GM12878 (cell line): ENCODE measurements around the gene LY9. TPM values are rescaled to one million over a fixed set of nuclear protein-coding genes. Genes with fewer than 3 reads are reported as not detected.

Source experiments
- ATAC-seq: fragments of 200-7000 bp; cut with Tn5 transposase; 3 replicates; pipeline ENCODE4 v1.9.1; 2020; ENCODE audit warnings: mild to moderate bottlenecking, moderate library complexity
- BruUV-seq: library from RNA; stranded (reverse); fragments of 400-500 nt; replicated peaks from 2 replicates; lab custom pipeline; 2021; lab: Mats Ljungman, UMichigan
- CTCF ChIA-PET: fragments of 300-600 bp; sonication (Branson Sonifier 250); formaldehyde crosslinking; extraction: SDS; loops from one replicate; lab custom pipeline; 2021; ENCODE audit warnings: inconsistent platforms; lab: Yijun Ruan, JAX
- POLR2A ChIA-PET: fragments of 350-600 bp; formaldehyde crosslinking; extraction: SDS; loops from one replicate; lab custom pipeline; 2021; ENCODE audit warnings: inconsistent platforms; lab: Charles Lee
- RAD21 ChIA-PET: fragments of 300-600 bp; sonication (Branson Sonifier 250); formaldehyde crosslinking; loops from one replicate; lab custom pipeline; 2023; ENCODE audit warnings: antibody characterized with exemption; ENCODE audit not compliant: unreplicated experiment; lab: Charles Lee
- SMC1A ChIA-PET: fragments of 300-600 bp; sonication (Branson Sonifier 250); formaldehyde crosslinking; loops from one replicate; lab custom pipeline; 2023; ENCODE audit not compliant: unreplicated experiment, uncharacterized antibody; lab: Charles Lee
- DNase-seq: peaks from one replicate; pipeline ENCODE4 v3.0.0-alpha.2; 2011; ENCODE audit warnings: low read depth, low spot score
- FAIRE-seq: peaks from 3 replicates; lab custom pipeline; 2011; peaks lifted over from hg19 to GRCh38; lab: Jason Lieb, UNC
- H2AFZ ChIP-seq: 2 replicates; pipeline ENCODE4 v1.6.0; 2011; ENCODE audit warnings: low read depth, low read length, control low read depth; ENCODE audit not compliant: control insufficient read depth
- H3K27ac ChIP-seq: 2 replicates; pipeline ENCODE4 v1.5.1; 2011; ENCODE audit warnings: control low read depth; ENCODE audit not compliant: control insufficient read depth, insufficient read depth
- H3K27me3 ChIP-seq, 2 experiments: replicated peaks in 1 of 2; 2 replicates each; pipeline versions ENCODE4 v1.6.0 to v1.6.1; 2011; ENCODE audit warnings: low read length in 1 of 2; ENCODE audit not compliant: control insufficient read depth in 2 of 2, insufficient read depth in 2 of 2
- H3K36me3 ChIP-seq, 2 experiments: 2 replicates each; pipeline ENCODE4 v1.5.1; 2011; ENCODE audit warnings: low read length in 1 of 2; ENCODE audit not compliant: control insufficient read depth in 2 of 2, insufficient read depth in 2 of 2
- H3K4me1 ChIP-seq: 2 replicates; pipeline ENCODE4 v1.6.1; 2011; ENCODE audit warnings: mild to moderate bottlenecking, low read length, moderate library complexity, mixed read lengths; ENCODE audit not compliant: control insufficient read depth, insufficient read depth
- H3K4me2 ChIP-seq: 2 replicates; pipeline ENCODE4 v1.6.0; 2011; ENCODE audit warnings: control low read depth; ENCODE audit not compliant: control insufficient read depth, insufficient read depth
- H3K4me3 ChIP-seq: fragments of 200-600 bp; sonication (generic); 2 replicates; pipeline ENCODE4 v1.5.1; 2016
- H3K79me2 ChIP-seq: 2 replicates; pipeline ENCODE4 v1.6.0; 2011; ENCODE audit warnings: low read length; ENCODE audit not compliant: control insufficient read depth, insufficient read depth
- H3K9ac ChIP-seq: 2 replicates; pipeline ENCODE4 v1.8.0; 2011; ENCODE audit warnings: low read length, control low read depth, mixed read lengths; ENCODE audit not compliant: control insufficient read depth, insufficient read depth
- H3K9me3 ChIP-seq: replicated peaks from 3 replicates; pipeline ENCODE4 v1.5.1; 2011; ENCODE audit warnings: mild to moderate bottlenecking, low read length; ENCODE audit not compliant: control insufficient read depth, insufficient read depth
- H4K20me1 ChIP-seq: 2 replicates; pipeline ENCODE4 v1.6.0; 2011; ENCODE audit not compliant: control insufficient read depth, insufficient read depth
- ATF7 ChIP-seq: fragments of 450-650 bp; IDR thresholded peaks from 2 replicates; pipeline ENCODE4 v1.6.1; 2016; ENCODE audit warnings: low read depth, mild to moderate bottlenecking
- EED ChIP-seq: sonication (generic); IDR thresholded peaks from 2 replicates; pipeline ENCODE4 v1.6.1; 2016; ENCODE audit warnings: antibody characterized with exemption, low read depth
- IKZF2 ChIP-seq, 2 experiments: fragments of 450-650 bp; IDR thresholded peaks; 2 replicates each; pipeline ENCODE4 v1.6.1; 2017; ENCODE audit warnings: mild to moderate bottlenecking in 2 of 2, moderate library complexity in 2 of 2
- LARP7 ChIP-seq: fragments of 450-650 bp; IDR thresholded peaks from 2 replicates; pipeline ENCODE4 v1.6.1; 2017; ENCODE audit warnings: mild to moderate bottlenecking
- MEF2A ChIP-seq: IDR thresholded peaks from 2 replicates; pipeline ENCODE4 v1.6.1; 2011; ENCODE audit warnings: low read depth, mild to moderate bottlenecking, low read length, moderate library complexity; ENCODE audit not compliant: insufficient read depth
- MEF2B ChIP-seq: fragments of 450-650 bp; IDR thresholded peaks from 2 replicates; pipeline ENCODE4 v1.6.1; 2018; ENCODE audit warnings: mild to moderate bottlenecking, moderate library complexity; ENCODE audit not compliant: partially characterized antibody, poor library complexity, severe bottlenecking
- NBN ChIP-seq: fragments of 450-650 bp; IDR thresholded peaks from 2 replicates; pipeline ENCODE4 v1.6.1; 2016
- NFXL1 ChIP-seq: fragments of 450-650 bp; IDR thresholded peaks from 2 replicates; pipeline ENCODE4 v1.6.1; 2017; ENCODE audit warnings: antibody characterized with exemption, mild to moderate bottlenecking, borderline replicate concordance
- WGBS: methylation state at CpG from one replicate; pipeline ENCODE4 v1.1.6; 2016; ENCODE audit warnings: low lambda C conversion rate; ENCODE audit not compliant: insufficient replicate concordance, insufficient coverage; ENCODE audit errors: missing lambda C conversion rate; 5-methylcytosine and 5-hydroxymethylcytosine counted together
- in situ Hi-C: fragments of 300-500 bp; cut with MboI; formaldehyde crosslinking; loops from 9 replicates; pipeline ENCODE4 v1.14.3; 2018; ENCODE audit warnings: mixed read lengths
- intact Hi-C: fragments of 100-400 bp; cut with micrococcal nuclease; formaldehyde crosslinking; loops from one replicate; pipeline ENCODE4 v1.14.2; 2022; ENCODE audit not compliant: unreplicated experiment
- polyA plus RNA-seq, 11 experiments: library from polyadenylated mRNA; depleted of rRNA in 4 of 11; unstranded in 6 of 11; stranded (reverse) in 5 of 11; fragments of >200 nt; fragmentation: Nextera tagmentation in 4 of 11; fragmentation: Illumina TruSeq in 1 of 11; extraction: Ambion mirVana in 4 of 11; extraction: Trizol in 1 of 11; gene quantifications; 1 replicate in 1 of 11; 2 replicates in 10 of 11; pipeline versions ENCODE4 v1.2.1 to v1.2.3, GENCODE V29; 2011 to 2016; ENCODE audit warnings: inconsistent platforms in 2 of 11, missing spikeins in 2 of 11, low read depth in 1 of 11
- total RNA-seq, 4 experiments: library from RNA; depleted of rRNA in 3 of 4; stranded (reverse); fragments of >200 nt in 3 of 4; fragmentation: Illumina TruSeq in 1 of 4; extraction: Trizol in 1 of 4; gene quantifications; 2 replicates each; pipeline versions ENCODE4 v1.2.1 to v1.2.3, GENCODE V29; 2013 to 2021

The LY9 gene
- total and polyA plus RNA-seq, 10 of the 15 experiments (the other 5 are each of a cell fraction or from before 2014, with no cell fraction given), result 2.7 to 12.5 (median 9.0) TPM

- Histone ChIP-seq H3K36me3 (no peaks in the 10 kb centered on the region), H3K4me1 (peaks cover 15% of the 10 kb centered on the region), H3K9me3 (no peaks in the 10 kb centered on the region), H3K9ac (no peak overlapping the region), H3K4me3 (no peak overlapping the region), H3K4me2 (no peak overlapping the region), H3K79me2 (no peaks in the 10 kb centered on the region), H4K20me1 (no peaks in the 10 kb centered on the region), H3K27me3 (no peaks in the 10 kb centered on the region), H2AFZ (no peak overlapping the region), H3K27ac (no peak overlapping the region)
- POLR2A ChIA-PET, result interaction anchor here (0.6 to 3.8 kb wide), 7 partner anchors 9 to 130 kb away, joined by 3 to 13 read pairs (median 4); no protein-coding TSS in a partner anchor
- SMC1A ChIA-PET, result interaction anchor here (0.8 to 6.7 kb wide), 13 partner anchors 8 to 192 kb away, joined by 3 to 41 read pairs (median 10); partner anchors contain the start of gene ITLN2
- RAD21 ChIA-PET, result interaction anchor here (0.7 to 4.6 kb wide), 9 partner anchors 8 to 199 kb away, joined by 3 to 24 read pairs (median 11); no protein-coding TSS in a partner anchor
- ATAC-seq (no peak), DNase-seq (no peak), FAIRE-seq (no peak)
- TF ChIP-seq NBN (no peak), ATF7 (no peak), MEF2B (peak; percentile 78), NFXL1 (no peak), LARP7 (no peak), IKZF2 (IDR thresholded peaks at IDR 0.05) (0 out of 4 replicates have a peak, but pooled peaks have one; percentile 1 to 2), MEF2A (no peak), EED (no peak)
- 49% methylated on average over 2 of the region's 2 CpGs for WGBS
- no TSS peak for BruUV-seq
- CTCF ChIA-PET, result interaction anchor here (0.7 to 7.0 kb wide), 17 partner anchors 10 to 156 kb away, joined by 3 to 99 read pairs (median 4); no protein-coding TSS in a partner anchor
- in situ Hi-C loops (no loop called here), intact Hi-C loops (no loop called here)
Measured at GRCh38 chr1:160864173-160864572, 68.2 kb downstream of the LY9 start.
